GM10266 (cell line): ENCODE measurements around the gene IGF2R.

ENCODE experiments used
- DNase-seq: peaks from one replicate; pipeline ENCODE4 v3.0.0; 2012; ENCODE audit errors: extremely low spot score
- CTCF ChIP-seq: IDR thresholded peaks from 2 replicates; pipeline ENCODE4 v1.5.1; 2012; ENCODE audit warnings: mild to moderate bottlenecking, low read depth; ENCODE audit not compliant: control insufficient read depth, insufficient read depth; ENCODE audit errors: missing control alignments

Gene IGF2R

GRCh38 chr6:160068346-160068745 is 99.5 kb downstream of the IGF2R start:
- no peak for DNase-seq
- TF ChIP-seq CTCF = no peak

GRCh38 chr6:160069050-160069454 is 100.2 kb downstream of the IGF2R start:
- no peak for TF ChIP-seq CTCF
- DNase-seq = peak; percentile 29

- no peak for TF ChIP-seq CTCF
- DNase-seq = no peak
Observed at GRCh38 chr6:160069459-160069858, 100.6 kb downstream of the IGF2R start.

- TF ChIP-seq CTCF = no peak
- no peak for DNase-seq
Observed at GRCh38 chr6:160070427-160070826, 101.5 kb downstream of the IGF2R start.

GRCh38 chr6:160070831-160071230 is 101.9 kb downstream of the IGF2R start:
- no peak for DNase-seq

GRCh38 chr6:160071805-160072690 is 103.2 kb downstream of the IGF2R start:
- peak; percentile 44 for TF ChIP-seq CTCF
- no peak for DNase-seq

More at GRCh38 chr6:160070831-160071230, 101.9 kb downstream of the IGF2R start:
- no peak for TF ChIP-seq CTCF

- no peak for TF ChIP-seq CTCF
- no peak for DNase-seq
Observed at GRCh38 chr6:160073272-160073671, 104.4 kb downstream of the IGF2R start.
